Measurements from ENCODE around the gene NAV2.
A peak's percentile ranks its signal among the peaks of the same experiment; 100 is the strongest.
"Not testable (repeated sequence)": the region's sequence is repeated elsewhere in the genome, so short reads cannot be mapped to it uniquely, and the experiment has no call there.

Gene NAV2

DNA sequence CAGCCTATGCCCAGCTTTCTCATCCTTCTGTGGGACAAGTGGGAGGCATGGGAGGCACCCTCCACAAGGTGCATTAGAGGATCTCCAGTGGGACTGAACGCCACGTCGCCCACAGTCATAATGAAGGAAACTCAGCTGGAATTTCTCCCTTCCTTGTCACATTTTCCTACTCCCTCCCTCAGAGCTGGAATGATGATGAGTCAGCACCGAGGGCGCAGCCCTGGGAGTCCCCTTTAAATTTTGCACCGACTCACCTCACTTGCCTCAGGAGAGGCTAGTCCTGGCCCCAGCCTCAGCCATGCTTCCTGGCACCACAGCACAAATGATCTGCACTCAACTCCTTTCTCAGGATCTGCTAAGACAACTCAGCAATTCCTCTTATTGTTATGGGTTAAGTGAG is 413.3 kb downstream of the NAV2 start:
- no peak for DNase-seq
- H3K9me3 ChIP-seq (ENCODE audit: insufficient read depth, low read length, severe bottlenecking), result no peaks in the 10 kb centered on the region
- TF ChIP-seq EZH2 (IDR thresholded peaks at IDR 0.05; ENCODE audit: borderline replicate concordance, low read depth, low read length, severe bottlenecking), result no peak
- TF ChIP-seq, protein P1, sequence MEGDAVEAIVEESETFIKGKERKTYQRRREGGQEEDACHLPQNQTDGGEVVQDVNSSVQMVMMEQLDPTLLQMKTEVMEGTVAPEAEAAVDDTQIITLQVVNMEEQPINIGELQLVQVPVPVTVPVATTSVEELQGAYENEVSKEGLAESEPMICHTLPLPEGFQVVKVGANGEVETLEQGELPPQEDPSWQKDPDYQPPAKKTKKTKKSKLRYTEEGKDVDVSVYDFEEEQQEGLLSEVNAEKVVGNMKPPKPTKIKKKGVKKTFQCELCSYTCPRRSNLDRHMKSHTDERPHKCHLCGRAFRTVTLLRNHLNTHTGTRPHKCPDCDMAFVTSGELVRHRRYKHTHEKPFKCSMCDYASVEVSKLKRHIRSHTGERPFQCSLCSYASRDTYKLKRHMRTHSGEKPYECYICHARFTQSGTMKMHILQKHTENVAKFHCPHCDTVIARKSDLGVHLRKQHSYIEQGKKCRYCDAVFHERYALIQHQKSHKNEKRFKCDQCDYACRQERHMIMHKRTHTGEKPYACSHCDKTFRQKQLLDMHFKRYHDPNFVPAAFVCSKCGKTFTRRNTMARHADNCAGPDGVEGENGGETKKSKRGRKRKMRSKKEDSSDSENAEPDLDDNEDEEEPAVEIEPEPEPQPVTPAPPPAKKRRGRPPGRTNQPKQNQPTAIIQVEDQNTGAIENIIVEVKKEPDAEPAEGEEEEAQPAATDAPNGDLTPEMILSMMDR (IDR thresholded peaks at IDR 0.05; ENCODE audit: borderline replicate concordance, extremely low read depth, low read length, poor library complexity, severe bottlenecking), result no peak
- no peak overlapping the region for H3K4me3 ChIP-seq (ENCODE audit: low read depth in 1 of 2, low read length in 2 of 2)
- H3K36me3 ChIP-seq (ENCODE audit: insufficient read depth, low read length), result no peaks in the 10 kb centered on the region
- peaks cover 2% of the 10 kb centered on the region for H3K27me3 ChIP-seq (ENCODE audit: insufficient read depth, low read length, poor library complexity)
- H3K4me2 ChIP-seq (ENCODE audit: insufficient read depth, low read length), result no peak overlapping the region
- H3K9ac ChIP-seq (ENCODE audit: low read depth, low read length), result no peak overlapping the region
- no peaks in the 10 kb centered on the region for H3K4me1 ChIP-seq (ENCODE audit: insufficient read depth, low read length)
- H3K79me2 ChIP-seq (ENCODE audit: insufficient read depth, low read length), result no peaks in the 10 kb centered on the region
- H3K27ac ChIP-seq (ENCODE audit: low read length), result no peak overlapping the region
- peaks cover 7% of the 10 kb centered on the region; the same call in 1 of the 2 replicates for H4K20me1 ChIP-seq (ENCODE audit: insufficient read depth, low read length)
- ATAC-seq (ENCODE audit: insufficient read depth, low read depth), result no peak
- no peak overlapping the region for H2AFZ ChIP-seq (ENCODE audit: low read depth, low read length)

DNA sequence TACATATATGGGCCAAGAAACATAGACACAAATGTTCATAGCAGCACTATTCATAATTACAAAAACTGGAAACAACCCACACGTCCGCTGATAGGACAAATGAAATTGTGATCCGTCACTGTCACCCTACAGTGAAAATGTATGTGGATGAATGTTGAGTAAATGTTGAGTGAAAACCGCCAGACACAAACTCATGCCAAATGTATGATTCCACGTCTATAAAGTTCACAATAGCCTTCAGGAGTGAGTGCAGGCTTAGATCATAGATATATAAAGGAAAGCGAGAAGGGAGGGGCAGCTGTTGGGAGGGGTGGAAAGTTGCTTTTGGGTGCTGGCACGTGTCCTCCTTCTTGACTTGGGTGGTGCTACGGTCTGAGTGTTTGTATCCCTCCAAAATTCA is 414.1 kb downstream of the NAV2 start:
- Histone ChIP-seq H3K36me3 (ENCODE audit: insufficient read depth, low read length) (no peaks in the 10 kb centered on the region), H3K9me3 (ENCODE audit: insufficient read depth, low read length, severe bottlenecking) (no peaks in the 10 kb centered on the region), H3K4me1 (ENCODE audit: insufficient read depth, low read length) (no peaks in the 10 kb centered on the region), H3K27me3 (ENCODE audit: insufficient read depth, low read length, poor library complexity) (peaks cover 2% of the 10 kb centered on the region), H3K9ac (ENCODE audit: low read depth, low read length) (no peak overlapping the region), H3K27ac (ENCODE audit: low read length) (no peak overlapping the region), H2AFZ (ENCODE audit: low read depth, low read length) (no peak overlapping the region), H3K4me3 (ENCODE audit: low read depth in 1 of 2, low read length in 2 of 2) (no peak overlapping the region), H4K20me1 (ENCODE audit: insufficient read depth, low read length) (peaks cover 7% of the 10 kb centered on the region; the same call in 1 of the 2 replicates), H3K4me2 (ENCODE audit: insufficient read depth, low read length) (no peak overlapping the region), H3K79me2 (ENCODE audit: insufficient read depth, low read length) (no peaks in the 10 kb centered on the region)
- ATAC-seq (ENCODE audit: insufficient read depth, low read depth) (no peak), DNase-seq (no peak)
- TF ChIP-seq, protein P1 (IDR thresholded peaks at IDR 0.05; ENCODE audit: borderline replicate concordance, extremely low read depth, low read length, poor library complexity, severe bottlenecking), result no peak
- no peak for TF ChIP-seq EZH2 (IDR thresholded peaks at IDR 0.05; ENCODE audit: borderline replicate concordance, low read depth, low read length, severe bottlenecking)

DNA sequence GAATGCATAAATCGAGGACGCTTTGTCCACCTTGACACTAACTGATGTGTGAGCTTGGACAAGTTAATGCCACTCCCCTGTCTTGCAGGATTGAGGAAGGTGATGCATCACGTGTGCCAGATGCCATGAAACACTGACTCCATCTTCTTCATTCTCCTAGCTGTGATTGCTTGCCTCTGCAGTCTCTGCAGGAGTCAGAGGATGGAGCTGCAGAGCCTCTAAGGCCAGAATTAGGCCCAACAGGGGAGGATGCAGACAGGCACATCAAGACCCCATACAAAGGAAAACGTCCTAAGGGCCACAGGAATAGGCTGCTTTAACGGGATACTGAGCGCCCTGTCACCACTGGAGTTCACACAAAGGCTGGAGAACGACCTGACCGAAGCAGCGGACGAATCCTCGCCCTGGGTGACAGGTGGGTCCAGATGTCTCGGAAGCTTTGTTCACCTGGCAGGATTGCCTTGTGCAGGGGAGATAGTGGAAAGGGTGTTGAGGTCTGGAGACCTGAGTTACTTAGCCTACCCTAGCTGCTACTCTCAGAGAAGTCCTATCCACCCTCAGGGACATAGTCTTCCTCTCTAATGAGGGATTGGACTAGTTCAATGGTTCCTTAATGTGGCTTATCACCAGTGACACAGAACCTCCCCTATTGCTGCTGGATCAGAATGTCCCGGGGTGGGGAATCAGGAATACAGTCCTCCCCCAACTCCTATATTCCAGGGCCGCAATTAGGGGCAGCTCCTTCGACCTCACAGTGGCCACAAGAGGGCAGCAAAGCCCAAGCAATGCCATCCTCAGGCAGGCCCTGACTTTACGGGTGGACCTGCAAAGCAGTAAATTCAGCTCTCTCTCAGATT is 415.3 kb downstream of the NAV2 start:
- ATAC-seq (ENCODE audit: insufficient read depth, low read depth) (peak; percentile 96), DNase-seq (peak; percentile 73)
- no peaks in the 10 kb centered on the region for H3K9me3 ChIP-seq (ENCODE audit: insufficient read depth, low read length, severe bottlenecking)
- no peak overlapping the region for H3K4me2 ChIP-seq (ENCODE audit: insufficient read depth, low read length)
- no peak overlapping the region for H3K9ac ChIP-seq (ENCODE audit: low read depth, low read length)
- peaks cover 7% of the 10 kb centered on the region; the same call in 1 of the 2 replicates for H4K20me1 ChIP-seq (ENCODE audit: insufficient read depth, low read length)
- no peak overlapping the region for H3K27ac ChIP-seq (ENCODE audit: low read length)
- H3K4me3 ChIP-seq (ENCODE audit: low read depth in 1 of 2, low read length in 2 of 2), result no peak overlapping the region
- TF ChIP-seq, protein P1 (IDR thresholded peaks at IDR 0.05; ENCODE audit: borderline replicate concordance, extremely low read depth, low read length, poor library complexity, severe bottlenecking), result peak; percentile 89
- TF ChIP-seq EZH2 (IDR thresholded peaks at IDR 0.05; ENCODE audit: borderline replicate concordance, low read depth, low read length, severe bottlenecking), result no peak
- no peaks in the 10 kb centered on the region for H3K36me3 ChIP-seq (ENCODE audit: insufficient read depth, low read length)
- H3K79me2 ChIP-seq (ENCODE audit: insufficient read depth, low read length), result no peaks in the 10 kb centered on the region
- peak overlapping the region; percentile 49; the same call in 1 of the 2 replicates for H2AFZ ChIP-seq (ENCODE audit: low read depth, low read length)
- H3K4me1 ChIP-seq (ENCODE audit: insufficient read depth, low read length), result no peaks in the 10 kb centered on the region
- peaks cover 2% of the 10 kb centered on the region for H3K27me3 ChIP-seq (ENCODE audit: insufficient read depth, low read length, poor library complexity)

DNA sequence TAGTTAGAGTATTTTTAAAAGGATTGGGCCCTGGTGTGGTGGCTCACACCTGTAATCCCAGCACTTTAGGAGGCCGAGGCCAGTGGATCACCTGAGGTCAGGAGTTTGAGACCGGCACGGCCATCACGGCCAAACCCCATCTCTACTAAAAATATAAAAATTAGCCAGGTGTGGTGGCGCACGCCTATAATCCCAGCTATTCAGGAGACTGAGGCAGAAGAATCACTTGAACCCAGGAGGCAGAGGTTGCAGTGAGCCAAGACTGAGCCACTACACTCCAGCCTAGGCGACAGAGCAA is 415.8 kb downstream of the NAV2 start:
- not testable (repeated sequence) for H3K79me2 ChIP-seq (ENCODE audit: insufficient read depth, low read length); DNase-seq; ATAC-seq (ENCODE audit: insufficient read depth, low read depth); H3K4me3 ChIP-seq (ENCODE audit: low read depth in 1 of 2, low read length in 2 of 2); H3K4me1 ChIP-seq (ENCODE audit: insufficient read depth, low read length); H2AFZ ChIP-seq (ENCODE audit: low read depth, low read length); H3K9me3 ChIP-seq (ENCODE audit: insufficient read depth, low read length, severe bottlenecking); H4K20me1 ChIP-seq (ENCODE audit: insufficient read depth, low read length); H3K27me3 ChIP-seq (ENCODE audit: insufficient read depth, low read length, poor library complexity); H3K27ac ChIP-seq (ENCODE audit: low read length); H3K36me3 ChIP-seq (ENCODE audit: insufficient read depth, low read length); H3K9ac ChIP-seq (ENCODE audit: low read depth, low read length); H3K4me2 ChIP-seq (ENCODE audit: insufficient read depth, low read length)

Measured in DND-41 (cell line).